Mesendoderm (in vitro differentiated cells): ENCODE measurements around the gene NDUFA6.
"Not testable (repeated sequence)": the region's sequence is repeated elsewhere in the genome, so short reads cannot be mapped to it uniquely, and the experiment has no call there.

Experiments
- DNase-seq: peaks from one replicate; pipeline ENCODE4 v3.0.0; 2013
- H2AK5ac ChIP-seq: 2 replicates; pipeline ENCODE4 v1.6.1; 2013; ENCODE audit warnings: low read length, inconsistent platforms
- H2BK120ac ChIP-seq: 2 replicates; pipeline ENCODE4 v1.6.1; 2013; ENCODE audit warnings: low read depth, mild to moderate bottlenecking, low read length, moderate library complexity, mixed read lengths
- H2BK15ac ChIP-seq: replicated peaks from 2 replicates; pipeline ENCODE4 v1.6.1; 2013; ENCODE audit warnings: low read depth, mild to moderate bottlenecking, moderate library complexity
- H2BK5ac ChIP-seq: 2 replicates; pipeline ENCODE4 v1.6.1; 2013; ENCODE audit warnings: low read length, inconsistent platforms
- H3K18ac ChIP-seq: 2 replicates; pipeline ENCODE4 v1.6.1; 2013; ENCODE audit warnings: mild to moderate bottlenecking, low read length, mixed read lengths
- H3K23ac ChIP-seq: one replicate; pipeline ENCODE4 v1.6.1; 2013; ENCODE audit warnings: low read length
- H3K27ac ChIP-seq: 2 replicates; pipeline ENCODE4 v1.5.1; 2013; ENCODE audit warnings: low read depth, mild to moderate bottlenecking, inconsistent platforms, low read length, moderate library complexity
- H3K27me3 ChIP-seq: 2 replicates; pipeline ENCODE4 v1.6.1; 2013; ENCODE audit warnings: low read length, control low read depth, mild to moderate bottlenecking, inconsistent platforms; ENCODE audit not compliant: insufficient read depth, poor library complexity
- H3K36me3 ChIP-seq: 2 replicates; pipeline ENCODE4 v1.6.1; 2013; ENCODE audit warnings: low read length, inconsistent platforms; ENCODE audit not compliant: control insufficient read depth, insufficient read depth
- H3K4ac ChIP-seq: one replicate; pipeline ENCODE4 v1.6.1; 2013; ENCODE audit warnings: low read depth, mild to moderate bottlenecking, low read length, moderate library complexity
- H3K4me1 ChIP-seq: 2 replicates; pipeline ENCODE4 v1.6.1; 2013; ENCODE audit warnings: low read depth, low read length, inconsistent platforms; ENCODE audit not compliant: control insufficient read depth
- H3K4me2 ChIP-seq: 2 replicates; pipeline ENCODE4 v1.6.1; 2013; ENCODE audit warnings: low read length
- H3K4me3 ChIP-seq: 2 replicates; pipeline ENCODE4 v1.5.1; 2013; ENCODE audit warnings: mild to moderate bottlenecking, low read length
- H3K56ac ChIP-seq: one replicate; pipeline ENCODE4 v1.6.1; 2013; ENCODE audit warnings: low read length
- H3K79me1 ChIP-seq: 2 replicates; pipeline ENCODE4 v1.6.1; 2013; ENCODE audit warnings: low read length, inconsistent platforms
- H3K79me2 ChIP-seq: 2 replicates; pipeline ENCODE4 v1.6.1; 2013; ENCODE audit warnings: mild to moderate bottlenecking, low read length; ENCODE audit not compliant: control insufficient read depth, insufficient read depth
- H3K9ac ChIP-seq: 2 replicates; pipeline ENCODE4 v1.6.1; 2013; ENCODE audit warnings: low read length, inconsistent platforms
- H4K5ac ChIP-seq: one replicate; pipeline ENCODE4 v1.6.1; 2013; ENCODE audit warnings: low read length
- H4K8ac ChIP-seq: one replicate; pipeline ENCODE4 v1.6.1; 2013; ENCODE audit warnings: low read depth, mild to moderate bottlenecking, control low read depth, low read length, moderate library complexity
- WGBS: extraction: QIAGEN DNeasy Blood & Tissue Kit; methylation state at CpG from one replicate; pipeline ENCODE4 v1.1.7; 2013; ENCODE audit warnings: low lambda C conversion rate, missing lambda C conversion rate; ENCODE audit not compliant: insufficient coverage; ENCODE audit errors: extremely low coverage; 5-methylcytosine and 5-hydroxymethylcytosine counted together

The NDUFA6 gene

GRCh38 chr22:42072606-42073330, 17.8 kb downstream of the NDUFA6 start:
- Histone ChIP-seq H4K8ac (no peak overlapping the region), H3K36me3 (no peaks in the 10 kb centered on the region), H3K18ac (no peak overlapping the region), H2BK15ac (no peak overlapping the region), H3K4me2 (no peak overlapping the region), H4K5ac (no peak overlapping the region), H2BK120ac (no peak overlapping the region), H3K4ac (no peak overlapping the region), H3K27ac (no peak overlapping the region), H2BK5ac (no peak overlapping the region), H3K27me3 (no peaks in the 10 kb centered on the region), H3K4me3 (no peak overlapping the region), H3K9ac (no peak overlapping the region), H2AK5ac (no peak overlapping the region), H3K23ac (no peak overlapping the region), H3K79me2 (no peaks in the 10 kb centered on the region), H3K79me1 (peaks cover 2% of the 10 kb centered on the region), H3K56ac (no peak overlapping the region), H3K4me1 (peaks cover 7% of the 10 kb centered on the region)
- DNase-seq: no peak
- no CpG with 5 or more reads among the region's 8 CpGs for WGBS

DNA sequence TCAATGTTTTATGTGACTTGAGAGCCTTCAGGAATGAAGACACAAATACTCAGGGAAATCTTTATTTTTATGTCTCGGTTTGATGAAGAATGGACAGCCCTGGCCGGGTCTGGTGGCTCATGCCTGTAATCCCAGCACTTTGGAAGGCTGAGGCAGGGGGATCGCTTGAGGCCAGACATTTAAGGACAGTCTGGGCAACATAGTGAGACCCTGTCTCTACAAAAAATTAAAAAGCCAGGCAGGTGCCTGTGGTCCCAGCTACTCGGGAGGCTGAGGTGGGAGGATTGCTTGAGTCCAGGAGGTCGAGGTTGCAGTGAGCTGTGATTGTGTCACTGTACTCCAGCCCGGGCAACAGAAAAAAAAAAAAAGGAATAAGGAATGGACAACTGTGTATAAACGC, 19.1 kb downstream of the NDUFA6 start:
- not testable (repeated sequence) for H4K5ac ChIP-seq

DNA sequence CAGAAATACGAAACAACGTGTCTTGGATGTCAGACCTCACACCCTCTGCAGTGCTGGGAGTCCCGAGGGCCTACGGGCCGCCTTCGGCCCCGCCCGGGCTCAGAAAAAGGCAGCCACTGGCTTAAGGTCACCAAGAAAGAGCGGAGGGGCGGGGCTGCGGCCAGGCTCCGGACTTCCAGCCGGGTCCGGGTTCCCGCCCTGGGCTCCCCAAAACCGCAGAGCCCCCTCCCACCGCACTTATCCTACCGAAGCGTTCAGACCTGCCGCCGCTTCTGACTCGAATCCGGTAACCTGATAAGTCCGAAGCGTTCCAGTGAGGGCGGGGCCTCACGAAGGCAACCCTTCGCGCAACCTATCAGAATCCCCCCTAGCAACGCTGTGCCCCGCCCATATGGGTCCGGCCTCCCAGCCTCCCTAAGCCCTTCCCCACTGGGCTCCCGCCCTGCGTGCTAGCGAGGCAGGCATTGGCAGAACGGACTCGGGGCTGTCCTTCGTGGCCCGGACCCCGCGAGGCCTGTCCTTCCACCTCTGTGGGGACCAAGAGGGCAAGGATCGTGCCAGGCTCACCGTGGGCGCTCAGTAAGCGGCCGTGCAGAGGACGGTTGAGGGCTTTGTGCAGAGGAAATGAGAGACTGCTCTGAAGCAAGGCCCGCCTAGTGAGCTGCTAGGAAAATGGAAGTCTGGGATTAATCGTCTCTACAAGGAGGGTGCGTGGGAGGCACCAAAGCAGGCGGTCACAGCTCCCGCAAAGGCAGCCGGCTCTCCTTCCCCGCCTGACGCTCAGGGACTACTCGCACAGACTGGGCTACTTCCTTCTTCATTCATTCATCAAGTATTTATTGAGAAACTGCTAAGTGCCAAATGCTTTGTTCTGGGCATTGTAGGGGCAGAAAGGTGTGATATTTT, 19.8 kb downstream of the NDUFA6 start, which contains the start of gene NAGA:
Gene NAGA (minus strand): TSS at position 296 of the 906 bp plus-strand sequence. CDS start 515 bp downstream, outside the sequence.
- Histone ChIP-seq H3K23ac (no peak within 1 kb of the TSS), H3K79me1 (peaks cover 2% of the 10 kb centered on the region), H3K36me3 (no peaks in the 10 kb centered on the region), H3K27ac (no peak within 1 kb of the TSS), H2AK5ac (no peak within 1 kb of the TSS), H3K18ac (no peak within 1 kb of the TSS), H4K5ac (no peak within 1 kb of the TSS), H3K4me2 (peak within 1 kb of the TSS; percentile 75), H3K27me3 (no peaks in the 10 kb centered on the region), H2BK120ac (no peak within 1 kb of the TSS), H4K8ac (peak within 1 kb of the TSS; percentile 57), H3K4me1 (peaks cover 7% of the 10 kb centered on the region), H2BK5ac (no peak within 1 kb of the TSS), H3K79me2 (no peaks in the 10 kb centered on the region), H3K9ac (peak within 1 kb of the TSS; percentile 73), H3K4me3 (peak within 1 kb of the TSS; percentile 49), H3K56ac (peak within 1 kb of the TSS; percentile 84), H3K4ac (no peak within 1 kb of the TSS), H2BK15ac (no peak within 1 kb of the TSS)
- DNase-seq: peak; percentile 97
- WGBS: no CpG with 5 or more reads among the region's 56 CpGs

More for the DNA sequence above, 19.1 kb downstream of the NDUFA6 start:
- not testable (repeated sequence) for H2BK5ac ChIP-seq, H3K36me3 ChIP-seq, H3K79me2 ChIP-seq, H4K8ac ChIP-seq, H3K23ac ChIP-seq, H3K56ac ChIP-seq, H2BK120ac ChIP-seq, H3K4me1 ChIP-seq, H3K79me1 ChIP-seq, H3K9ac ChIP-seq, H3K4me3 ChIP-seq, H2BK15ac ChIP-seq, H3K4ac ChIP-seq, H2AK5ac ChIP-seq, H3K27ac ChIP-seq, H3K4me2 ChIP-seq, DNase-seq, H3K27me3 ChIP-seq, H3K18ac ChIP-seq
- no CpG with 5 or more reads among the region's 7 CpGs for WGBS

- no peak overlapping the region for H2AK5ac ChIP-seq
- peak overlapping the region; percentile 18 for H3K9ac ChIP-seq
- H2BK120ac ChIP-seq: no peak overlapping the region
- no peaks in the 10 kb centered on the region for H3K79me2 ChIP-seq
- no peak overlapping the region for H3K18ac ChIP-seq
- H2BK5ac ChIP-seq: no peak overlapping the region
- peak overlapping the region; percentile 14 for H3K4me2 ChIP-seq
- H4K5ac ChIP-seq: no peak overlapping the region
- H3K27ac ChIP-seq: no peak overlapping the region
- H3K79me1 ChIP-seq: peaks cover 2% of the 10 kb centered on the region
- peak overlapping the region; percentile 19 for H3K56ac ChIP-seq
- no peak overlapping the region for H4K8ac ChIP-seq
- H3K4me3 ChIP-seq: peak overlapping the region; percentile 49
- H3K4me1 ChIP-seq: peaks cover 12% of the 10 kb centered on the region
- no peak for DNase-seq
- no peaks in the 10 kb centered on the region for H3K27me3 ChIP-seq
- no peak overlapping the region for H2BK15ac ChIP-seq
- no peaks in the 10 kb centered on the region for H3K36me3 ChIP-seq
- H3K4ac ChIP-seq: no peak overlapping the region
- WGBS: no CpG with 5 or more reads among the region's 19 CpGs
- H3K23ac ChIP-seq: no peak overlapping the region
Observed at GRCh38 chr22:42069801-42070516, 20.6 kb downstream of the NDUFA6 start.

GRCh38 chr22:42068291-42068690, 22.3 kb downstream of the NDUFA6 start:
- H3K79me1 ChIP-seq: peaks cover 2% of the 10 kb centered on the region
- H3K36me3 ChIP-seq: no peaks in the 10 kb centered on the region
- no peak overlapping the region for H3K18ac ChIP-seq
- H3K9ac ChIP-seq: no peak overlapping the region
- WGBS: no CpG with 5 or more reads among the region's 4 CpGs
- no peak overlapping the region for H3K4me2 ChIP-seq
- H3K4ac ChIP-seq: no peak overlapping the region
- H2BK5ac ChIP-seq: no peak overlapping the region
- H3K27me3 ChIP-seq: no peaks in the 10 kb centered on the region
- no peaks in the 10 kb centered on the region for H3K79me2 ChIP-seq
- H3K4me1 ChIP-seq: peaks cover 12% of the 10 kb centered on the region
- H3K23ac ChIP-seq: no peak overlapping the region
- H4K8ac ChIP-seq: no peak overlapping the region
- H3K56ac ChIP-seq: no peak overlapping the region
- no peak overlapping the region for H2AK5ac ChIP-seq
- no peak overlapping the region for H2BK15ac ChIP-seq
- no peak overlapping the region for H2BK120ac ChIP-seq
- DNase-seq: no peak
- H3K4me3 ChIP-seq: no peak overlapping the region
- no peak overlapping the region for H3K27ac ChIP-seq
- no peak overlapping the region for H4K5ac ChIP-seq
